GM18907 (cell line): ENCODE results near the gene KRTAP1-3.
"Not testable (repeated sequence)": the region's sequence is repeated elsewhere in the genome, so short reads cannot be mapped to it uniquely, and the experiment has no call there.

ENCODE experiments used
- ATAC-seq: cut with Tn5 transposase; IDR thresholded peaks from one replicate; pipeline ENCODE4 v1.9.1; 2021; ENCODE audit warnings: mild to moderate bottlenecking, moderate library complexity; ENCODE audit not compliant: unreplicated experiment

The KRTAP1-3 gene

DNA sequence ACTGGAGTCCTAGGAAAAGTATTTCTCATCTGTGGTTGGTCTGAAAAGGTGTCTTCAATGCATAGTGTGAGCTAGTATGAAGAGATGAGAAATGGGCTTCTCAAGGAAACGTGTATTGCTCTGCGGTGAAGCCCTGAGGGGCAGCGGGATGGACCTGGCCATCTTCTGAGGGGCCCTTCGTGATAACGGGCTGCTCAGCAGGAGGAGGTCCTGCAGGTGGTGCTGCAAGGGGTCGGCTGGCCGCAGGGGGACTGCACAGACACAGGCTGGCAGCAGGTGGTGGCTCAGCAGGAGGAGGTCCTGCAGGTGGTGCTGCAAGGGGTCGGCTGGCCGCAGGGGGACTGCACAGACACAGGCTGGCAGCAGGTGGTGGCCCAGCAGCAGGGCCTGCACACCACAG, 19.9 kb upstream of the KRTAP1-3 start:
- not testable (repeated sequence) for ATAC-seq

DNA sequence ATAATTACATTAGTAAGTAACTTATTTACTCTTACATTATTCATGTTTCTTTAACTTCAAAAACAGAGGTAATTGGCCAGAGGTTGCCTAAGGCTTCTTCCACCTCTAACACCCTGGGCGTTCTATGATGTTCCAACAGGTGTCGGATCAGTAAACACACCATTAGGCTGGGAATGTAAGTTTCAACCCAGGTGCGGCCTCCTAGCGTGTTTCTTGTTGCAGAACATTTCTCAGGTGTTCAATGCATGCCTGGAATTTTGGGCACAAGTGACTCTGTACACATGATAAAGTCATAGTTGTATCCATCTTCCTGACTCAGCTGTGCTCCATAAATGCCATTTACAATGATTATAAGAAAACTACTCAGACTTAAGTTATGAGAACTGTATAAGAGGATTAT, 19.4 kb upstream of the KRTAP1-3 start:
- no peak for ATAC-seq

DNA sequence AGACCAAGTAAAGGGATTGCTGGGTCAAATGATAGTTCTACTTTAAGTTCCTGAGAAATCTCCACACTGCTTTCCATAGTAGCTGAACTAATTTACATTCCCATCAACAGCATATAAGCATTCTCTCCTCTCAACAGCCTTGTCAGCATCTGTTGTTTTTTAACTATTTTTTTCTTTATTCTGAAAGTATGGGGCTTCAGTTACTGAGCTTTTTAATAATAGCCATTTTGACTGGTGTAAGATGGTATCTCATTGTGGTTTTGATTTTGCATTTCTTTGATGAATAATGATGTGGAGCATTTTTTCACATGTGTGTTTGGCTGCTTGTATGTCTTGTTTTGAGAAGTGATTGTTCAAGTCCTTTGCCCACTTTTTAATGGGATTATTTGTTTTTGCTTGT, 17.9 kb upstream of the KRTAP1-3 start:
- no peak for ATAC-seq

DNA sequence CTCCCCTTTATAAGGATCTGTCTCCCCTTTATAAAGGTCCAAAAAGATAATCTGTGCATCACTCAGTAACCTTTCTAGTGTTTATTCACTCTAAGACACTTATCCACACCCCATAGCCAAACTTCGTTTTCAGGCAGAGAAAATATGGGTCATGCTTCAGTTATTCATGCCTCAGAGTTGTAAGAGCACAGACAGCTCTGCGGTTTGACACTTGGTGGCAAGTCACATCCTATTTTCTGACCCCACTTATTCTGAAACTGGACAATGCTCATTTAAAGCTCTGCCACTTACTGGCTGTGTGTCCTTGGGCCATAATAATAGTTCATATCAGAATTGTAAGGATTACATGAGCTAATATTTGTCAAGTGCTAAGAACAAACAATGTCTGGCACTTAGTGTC, 14.4 kb upstream of the KRTAP1-3 start:
- ATAC-seq: no peak

DNA sequence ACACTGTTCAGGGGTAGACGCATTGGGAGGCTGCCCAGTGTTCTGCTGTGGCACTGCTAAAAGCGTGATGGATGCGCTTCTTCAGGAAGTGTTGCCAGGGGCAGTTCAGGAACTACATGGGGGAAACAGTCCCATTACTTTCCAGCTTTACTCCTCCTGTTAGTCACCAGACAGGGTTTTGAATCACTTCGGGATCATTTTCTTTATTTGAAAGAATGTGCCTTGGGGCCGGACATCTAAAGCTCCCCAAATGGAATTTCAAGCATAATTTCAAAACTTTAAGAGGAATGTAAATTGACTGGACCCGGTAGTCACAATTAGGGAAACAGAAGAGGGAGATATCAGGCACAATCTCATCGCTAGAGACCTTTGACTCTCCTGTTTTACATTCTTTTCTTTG, 13.8 kb upstream of the KRTAP1-3 start:
- ATAC-seq: no peak

DNA sequence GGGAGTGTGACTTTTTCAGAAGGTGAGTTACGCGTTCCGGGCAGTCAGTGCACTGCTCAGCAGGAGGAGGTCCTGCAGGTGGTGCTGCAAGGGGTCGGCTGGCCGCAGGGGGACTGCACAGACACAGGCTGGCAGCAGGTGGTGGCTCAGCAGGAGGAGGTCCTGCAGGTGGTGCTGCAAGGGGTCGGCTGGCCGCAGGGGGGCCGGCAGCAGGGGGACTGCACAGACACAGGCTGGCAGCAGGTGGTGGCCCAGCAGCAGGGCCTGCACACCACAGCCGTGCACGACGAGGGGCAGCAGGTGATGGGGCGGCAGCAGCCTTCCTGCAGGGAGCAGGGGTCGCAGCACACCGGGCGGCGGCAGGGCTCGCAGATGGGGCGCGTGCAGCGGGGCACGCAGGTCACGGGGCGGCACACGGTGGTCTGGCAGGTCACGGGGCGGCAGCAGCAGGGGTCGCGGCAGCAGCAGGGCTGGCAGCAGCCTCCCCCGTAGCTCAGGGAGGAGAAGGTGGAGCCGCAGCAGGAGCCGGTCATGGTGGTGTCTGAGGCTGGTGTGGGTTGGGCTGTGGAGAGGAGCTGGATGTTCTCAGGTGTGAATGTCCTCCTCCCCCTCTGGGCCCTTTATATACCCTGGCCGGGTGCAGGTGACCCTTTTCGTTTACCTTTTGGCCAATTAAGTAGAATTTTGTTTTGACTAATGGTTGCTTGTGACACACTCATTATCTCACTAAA, 12.2 kb upstream of the KRTAP1-3 start, which contains the start of gene KRTAP2-1:
Gene KRTAP2-1, minus strand, starts transcription at position 582 of the 731 bp plus-strand sequence. Its CDS starts 49 bp downstream, at position 533.
- not testable (repeated sequence) for ATAC-seq

DNA sequence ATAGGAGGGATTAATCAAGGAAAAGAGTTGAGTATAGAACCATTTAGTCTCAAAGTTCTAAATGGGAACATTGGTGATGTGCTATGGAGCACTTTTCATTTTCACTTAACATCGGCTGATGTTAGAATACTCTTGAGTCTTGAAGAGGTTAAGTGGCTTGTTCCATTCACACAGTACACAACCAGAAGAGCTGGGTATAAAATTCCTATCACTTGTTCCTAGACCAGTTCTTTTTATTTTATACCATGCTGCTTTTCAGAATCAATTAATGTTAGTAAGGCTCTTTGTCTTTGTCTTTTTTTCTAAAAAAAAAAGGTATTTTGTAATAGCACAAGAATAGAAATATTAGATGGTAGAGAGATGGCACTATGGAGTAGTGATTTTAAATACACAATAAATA, 8.3 kb upstream of the KRTAP1-3 start:
- no peak for ATAC-seq

DNA sequence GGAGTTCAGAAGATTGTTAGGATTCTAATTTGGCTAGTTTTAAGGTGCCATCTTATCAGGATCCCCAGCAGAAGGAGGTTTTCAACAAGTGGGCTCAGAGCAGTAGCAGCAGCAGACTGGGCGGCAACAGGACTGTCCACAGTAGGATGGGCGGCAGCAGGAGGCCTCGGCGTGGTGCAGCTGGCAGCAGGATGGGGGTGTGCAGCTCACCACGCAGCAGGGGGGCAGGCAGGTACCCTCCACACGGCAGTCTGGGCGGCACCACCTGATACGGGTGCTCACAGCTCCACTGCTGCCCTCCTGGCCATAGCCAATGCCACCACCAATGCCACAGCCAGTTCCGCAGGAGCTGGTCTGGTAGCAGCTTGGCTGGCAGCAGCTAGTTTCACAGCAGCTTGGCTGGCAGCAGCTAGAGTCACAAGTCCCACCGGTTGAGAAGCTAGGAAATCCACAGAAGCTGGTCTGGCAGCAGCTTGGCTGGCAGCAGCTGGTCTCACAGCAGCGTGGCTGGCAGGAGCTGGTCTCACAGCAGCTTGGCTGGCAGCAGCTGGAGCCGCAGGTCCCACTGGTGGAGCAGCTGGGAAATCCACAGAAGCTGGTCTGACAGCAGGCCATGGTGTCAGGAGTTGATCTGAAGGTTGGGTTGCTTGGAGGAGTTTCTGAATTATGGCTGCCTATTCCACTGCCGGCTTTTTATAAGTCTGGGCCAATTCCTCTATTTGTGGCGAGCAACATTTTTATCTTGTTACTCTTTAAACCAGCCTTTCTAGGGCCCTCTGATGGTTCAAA, 6.3 kb upstream of the KRTAP1-3 start, which contains the start of gene KRTAP1-1:
Gene KRTAP1-1, minus strand, starts transcription at position 668 of the 789 bp plus-strand sequence. Its CDS starts 53 bp downstream, at position 615.
- ATAC-seq: not testable (repeated sequence)

DNA sequence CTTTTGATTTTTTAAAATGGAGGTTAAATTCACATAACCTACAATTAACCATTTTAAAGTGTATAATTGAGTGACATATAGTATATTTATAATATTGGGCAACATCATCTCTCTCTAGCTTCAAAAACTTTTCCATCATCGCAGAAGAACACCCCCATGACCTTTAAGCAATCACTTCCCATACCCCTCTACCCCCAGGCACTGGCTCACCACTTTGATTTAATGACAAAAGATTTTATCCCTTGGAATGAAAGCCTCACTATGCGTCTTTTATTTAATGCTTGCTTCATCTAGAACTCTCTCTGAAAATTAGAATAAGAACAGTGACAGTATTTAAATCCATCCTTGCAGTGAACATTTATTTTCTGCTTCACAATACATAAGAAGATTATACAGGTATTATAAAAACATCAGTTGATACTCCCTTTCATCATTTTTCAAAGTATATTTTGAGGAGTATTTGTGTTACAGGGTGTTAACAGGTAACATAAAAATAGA, 3.2 kb upstream of the KRTAP1-3 start:
- no peak for ATAC-seq

DNA sequence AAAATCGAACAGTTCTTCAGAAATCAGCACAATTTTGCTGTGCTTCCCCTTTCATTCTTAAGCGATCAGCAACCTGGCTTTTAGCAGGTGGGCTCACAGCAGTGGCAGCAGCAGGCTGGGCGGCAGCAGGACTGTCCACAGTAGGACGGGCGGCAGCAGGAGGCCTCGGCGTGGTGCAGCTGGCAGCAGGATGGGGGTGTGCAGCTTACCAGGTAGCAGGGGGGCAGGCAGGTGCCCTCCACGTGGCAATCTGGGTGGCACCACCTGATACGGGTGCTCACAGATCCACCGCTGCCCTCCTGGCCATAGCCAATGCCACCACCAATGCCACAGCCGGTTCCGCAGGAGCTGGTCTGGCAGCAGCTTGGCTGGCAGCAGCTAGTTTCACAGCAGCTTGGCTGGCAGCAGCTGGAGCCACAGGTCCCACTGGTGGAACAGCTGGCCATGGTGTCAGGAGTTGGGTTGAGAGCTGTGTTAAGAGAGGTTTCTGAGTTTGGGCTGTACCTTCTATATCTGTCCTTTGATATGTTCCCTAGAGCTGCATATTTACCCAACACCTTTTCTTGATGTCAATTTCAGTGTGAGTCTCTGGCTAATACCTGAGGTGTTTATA, 4.9 kb downstream of the KRTAP1-3 start, which contains the start of gene KRTAP1-4:
Gene KRTAP1-4, minus strand, starts transcription at position 563 of the 613 bp plus-strand sequence. Its CDS starts 117 bp downstream, at position 446.
- ATAC-seq: no peak

DNA sequence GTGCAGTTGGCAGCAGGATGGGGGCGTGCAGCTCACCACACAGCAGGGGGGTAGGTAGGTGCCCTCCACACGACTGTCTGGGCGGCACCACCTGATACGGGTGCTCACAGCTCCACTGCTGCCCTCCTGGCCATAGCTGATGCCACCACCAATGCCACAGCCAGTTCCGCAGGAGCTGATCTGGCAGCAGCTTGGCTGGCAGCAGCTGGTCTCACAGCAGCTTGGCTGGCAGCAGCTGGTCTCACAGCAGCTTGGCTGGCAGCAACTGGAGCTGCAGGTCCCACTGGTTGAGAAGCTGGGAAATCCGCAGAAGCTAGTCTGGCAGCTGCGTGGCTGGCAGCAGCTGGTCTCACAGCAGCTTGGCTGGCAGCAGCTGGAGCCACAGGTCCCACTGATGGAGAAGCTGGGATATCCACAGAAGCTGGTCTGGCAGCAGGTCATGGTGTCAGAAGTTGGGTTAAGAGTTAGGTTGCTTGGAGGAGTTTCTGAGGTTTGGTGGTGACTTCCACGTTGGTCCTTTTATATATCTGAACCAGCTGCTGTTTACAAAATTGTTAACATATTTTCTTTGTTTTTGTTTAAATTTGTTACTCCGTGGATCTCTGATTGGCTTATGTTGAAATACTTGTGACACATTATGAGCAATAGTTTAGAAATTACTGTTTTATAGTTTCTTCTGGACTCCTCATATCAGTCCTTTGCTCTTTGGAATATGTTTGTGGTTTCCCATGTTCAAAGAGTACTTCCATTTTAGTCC, 7.8 kb downstream of the KRTAP1-3 start, which contains the start of gene KRTAP1-5:
Gene KRTAP1-5, minus strand, starts transcription at position 494 of the 757 bp plus-strand sequence. Its CDS starts 53 bp downstream, at position 441.
- ATAC-seq: no peak

DNA sequence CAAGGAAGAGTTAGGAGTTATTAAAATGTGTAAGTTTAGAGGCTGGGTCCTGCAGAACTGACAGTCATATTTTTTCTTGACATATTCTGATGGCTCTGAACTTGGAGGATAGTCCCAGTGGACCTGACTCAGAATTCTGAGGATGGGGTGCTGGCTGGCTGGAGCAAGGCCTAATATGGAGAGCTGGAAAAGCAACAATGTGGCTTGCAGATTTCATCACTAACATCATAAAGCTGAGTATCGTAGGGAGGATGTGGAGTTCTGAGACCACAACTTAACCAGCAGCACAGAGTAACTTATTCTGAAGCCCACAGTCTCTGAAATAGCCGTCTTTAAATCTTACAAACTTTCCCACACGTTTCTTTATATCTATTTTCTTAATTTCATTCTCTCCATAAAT, 10.0 kb downstream of the KRTAP1-3 start:
- no peak for ATAC-seq

DNA sequence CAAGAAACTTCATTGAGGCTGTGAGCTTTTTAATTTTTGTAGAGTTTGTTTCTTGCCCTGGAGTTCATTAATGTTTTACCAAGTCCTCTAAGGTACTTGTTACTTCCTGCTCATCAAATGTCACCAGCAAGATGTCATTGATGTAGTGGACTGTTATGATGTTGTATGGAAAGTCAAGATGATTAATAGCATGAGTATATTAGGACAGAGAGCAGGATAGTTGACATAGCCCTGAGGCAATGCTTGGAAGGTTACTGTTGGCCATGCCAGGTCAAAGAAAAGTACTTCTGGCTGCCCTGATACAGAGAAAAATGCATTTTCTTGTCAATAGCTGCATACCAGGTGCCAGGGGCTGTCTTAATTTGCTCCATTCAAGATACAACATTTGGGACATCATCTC, 14.3 kb downstream of the KRTAP1-3 start:
- no peak for ATAC-seq

DNA sequence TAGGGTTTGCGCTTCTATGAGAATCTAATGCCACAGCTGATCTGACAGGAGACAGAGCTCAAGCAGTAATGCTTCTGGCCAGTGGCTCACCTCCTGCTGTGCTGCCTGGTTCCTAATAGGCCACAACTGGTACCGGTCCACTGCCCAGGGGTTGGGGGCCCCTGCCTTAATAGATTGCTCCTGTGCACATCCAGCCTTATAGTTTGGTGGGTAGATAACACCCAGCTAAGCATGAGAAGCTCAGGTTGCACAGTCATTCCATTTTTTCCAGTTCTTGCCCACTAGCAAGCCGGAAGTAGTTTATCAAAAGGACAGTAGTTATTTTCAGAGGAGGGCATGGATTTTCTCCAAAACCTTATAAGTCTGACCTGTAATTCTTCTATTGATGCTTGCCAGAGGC, 15.3 kb downstream of the KRTAP1-3 start:
- ATAC-seq: no peak

DNA sequence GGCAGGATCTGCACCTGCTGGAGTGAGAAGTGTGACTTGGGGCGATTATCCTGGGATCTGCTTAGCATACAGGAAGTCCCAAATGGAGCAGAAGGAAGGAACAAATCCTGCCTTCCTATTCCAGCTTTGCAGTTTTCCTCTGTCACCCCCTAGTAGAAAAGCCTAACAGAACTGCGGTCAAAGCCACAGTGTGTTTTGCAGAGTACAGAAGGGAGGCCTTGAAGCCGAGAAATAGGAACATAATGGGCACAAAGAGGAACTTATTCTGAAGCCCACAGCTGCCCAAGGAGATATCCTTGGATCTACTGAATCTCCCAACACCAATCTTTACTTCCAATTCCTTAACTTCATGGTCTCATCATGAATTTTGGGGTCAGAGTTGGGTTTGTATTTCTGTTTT, 16.1 kb downstream of the KRTAP1-3 start:
- no peak for ATAC-seq

DNA sequence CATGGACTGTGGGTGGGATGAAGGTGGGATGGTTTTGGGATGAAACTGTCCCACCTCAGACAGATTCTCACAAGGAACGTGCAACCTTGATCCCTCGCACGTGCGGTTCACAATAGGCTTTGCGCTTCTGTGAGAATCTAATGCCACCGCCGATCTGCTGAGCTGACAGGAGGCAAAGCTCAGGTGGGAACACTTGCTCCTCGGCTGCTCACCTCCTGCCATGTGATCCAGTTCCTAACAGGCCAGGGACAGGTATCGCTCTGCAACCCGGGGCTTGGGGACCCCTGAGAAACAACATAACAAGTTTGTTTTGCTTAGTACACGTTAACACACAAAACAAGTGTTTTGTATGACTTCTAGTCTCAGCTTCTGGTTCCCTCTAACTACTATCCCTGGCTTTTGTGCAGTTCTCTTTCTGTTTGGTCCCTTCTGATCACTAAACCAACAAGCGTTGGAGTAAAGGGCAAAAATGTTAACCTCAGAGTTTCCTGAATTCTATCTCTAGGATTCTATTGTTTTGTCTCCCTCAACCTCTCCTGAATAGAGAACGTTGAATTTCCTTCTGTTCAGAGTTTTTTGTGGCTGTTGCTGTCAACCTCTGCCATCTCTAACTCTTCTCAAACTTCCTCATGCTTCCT, 18.0 kb downstream of the KRTAP1-3 start:
- no peak for ATAC-seq

DNA sequence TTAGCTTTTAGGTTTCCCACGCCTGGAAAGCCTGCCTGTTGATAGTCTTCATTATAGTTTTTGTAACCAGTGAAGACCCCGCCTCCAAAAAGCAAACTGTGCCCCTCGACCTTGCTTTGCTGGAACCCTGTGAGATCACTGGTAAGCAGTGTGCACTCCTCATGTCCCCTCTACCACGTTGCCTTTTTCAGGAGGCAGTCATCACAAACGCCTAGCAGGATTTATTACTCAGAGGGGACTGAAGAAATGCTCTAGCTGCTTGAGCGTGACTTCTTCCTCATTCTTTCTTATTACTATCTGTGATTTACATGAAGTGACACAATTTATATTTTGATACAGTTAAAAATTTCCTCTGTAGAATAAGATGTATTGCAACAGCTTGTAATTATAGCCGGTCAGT, 19.2 kb downstream of the KRTAP1-3 start:
- ATAC-seq: no peak

DNA sequence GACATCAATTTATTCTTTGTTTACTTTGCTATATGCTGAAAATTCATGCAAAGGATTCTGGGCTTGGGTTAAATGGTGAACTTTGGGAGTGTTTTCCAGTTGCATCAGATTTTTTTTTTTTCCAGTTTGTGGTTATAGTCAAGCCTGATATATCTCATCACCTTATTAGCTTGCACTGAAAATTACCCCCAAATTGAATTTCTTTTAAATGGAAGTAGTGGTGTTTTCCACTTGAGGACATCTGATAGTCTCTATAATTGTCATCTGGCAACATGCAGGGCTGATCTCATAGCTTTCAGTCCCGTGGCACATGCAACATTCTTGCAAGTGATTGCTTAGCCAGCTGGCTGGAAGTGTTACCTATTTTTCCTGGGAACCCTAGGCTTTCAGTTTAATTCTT, 21.1 kb downstream of the KRTAP1-3 start:
- ATAC-seq: no peak

DNA sequence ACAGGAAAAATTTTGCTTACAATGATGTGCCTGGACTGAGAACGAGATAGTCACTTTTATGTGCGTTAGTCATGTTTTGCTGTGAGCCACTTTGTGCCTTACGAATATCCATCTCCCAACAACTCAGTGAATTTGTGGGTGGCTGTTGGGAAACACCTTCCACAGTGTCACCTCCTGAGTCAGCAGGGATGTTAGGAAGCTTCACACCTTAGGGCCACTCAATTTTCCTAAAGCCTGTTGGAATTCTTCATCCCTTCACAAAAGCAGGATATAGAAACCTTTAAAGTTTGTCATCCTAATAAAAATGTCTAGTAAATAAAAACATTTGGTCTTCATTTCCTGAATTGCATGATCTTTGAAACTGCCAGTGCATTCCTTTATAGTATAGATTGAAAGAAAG, 21.5 kb downstream of the KRTAP1-3 start:
- ATAC-seq: no peak
